ENCODE results near the gene KRTAP12-2.
"Not testable (repeated sequence)": the region's sequence is repeated elsewhere in the genome, so short reads cannot be mapped to it uniquely, and the experiment has no call there.

- not testable (repeated sequence) for TF ChIP-seq FOXP1 (CRISPR knock-in tag; IDR thresholded peaks at IDR 0.05; ENCODE audit: borderline replicate concordance); STAT6 (CRISPR knock-in tag; conservative IDR thresholded peaks at IDR 0.05; ENCODE audit: low read depth); NR1H2 (CRISPR knock-in tag; IDR thresholded peaks at IDR 0.05)
These were observed 5.2 kb downstream of the KRTAP12-2 start for GRCh38 chr21:44661567-44661966.
